Testis (tissue), 3 donors: Measurements from ENCODE around the gene CDKL5. TPM values are rescaled to one million over a fixed set of nuclear protein-coding genes. Genes with fewer than 3 reads are reported as not detected.

Experiments
- DNase-seq: peaks from one replicate; pipeline ENCODE4 v3.0.0-alpha.2; 2019
- H3K27ac ChIP-seq, 2 donors: fragments of 200-600 bp; sonication (generic); one replicate each; pipeline ENCODE4 v1.5.1; 2019
- H3K27me3 ChIP-seq: fragments of 200-600 bp; sonication (generic); one replicate; pipeline ENCODE4 v1.5.1; 2019
- H3K36me3 ChIP-seq: fragments of 200-600 bp; sonication (generic); one replicate; pipeline ENCODE4 v1.5.1; 2017; ENCODE audit warnings: low read depth; ENCODE audit errors: missing control alignments
- H3K4me1 ChIP-seq: fragments of 200-600 bp; sonication (generic); one replicate; pipeline ENCODE4 v1.5.1; 2019
- H3K4me3 ChIP-seq, 2 donors: fragments of 200-600 bp; sonication (generic); one replicate each; pipeline ENCODE4 v1.5.1; 2017 to 2019
- H3K9me3 ChIP-seq: fragments of 200-600 bp; sonication (generic); one replicate; pipeline ENCODE4 v1.5.1; 2017
- CTCF ChIP-seq, 3 experiments: fragments of 450-650 bp in 2 of 3; fragments of 200-600 bp in 1 of 3; sonication (generic) in 1 of 3; IDR thresholded peaks; one replicate each; pipeline ENCODE4 v1.5.1; 2016 to 2019; ENCODE audit warnings: antibody characterized with exemption in 3 of 3, mild to moderate bottlenecking in 2 of 3, moderate library complexity in 1 of 3
- POLR2A ChIP-seq: fragments of 450-650 bp; IDR thresholded peaks from one replicate; pipeline ENCODE4 v1.6.1; 2017; ENCODE audit warnings: antibody characterized with exemption, mild to moderate bottlenecking, moderate library complexity
- WGBS, 2 donors: methylation state at CpG; one replicate each; pipeline ENCODE4 v1.1.5; 2018; 5-methylcytosine and 5-hydroxymethylcytosine counted together
- intact Hi-C: fragments of 100-400 bp; cut with DNase I; formaldehyde crosslinking; loops from one replicate; pipeline ENCODE4 v1.15.1; 2023; ENCODE audit warnings: low total_unique reads
- polyA plus RNA-seq: library from polyadenylated mRNA; stranded (reverse); fragments of 350-450 nt; fragmentation: Illumina TruSeq; extraction: RNeasy Lipid Tissue Mini Kit (QIAGEN cat#74804); gene quantifications from one replicate; pipeline ENCODE4 v1.2.3, GENCODE V29; 2014; ENCODE audit warnings: low read depth, low replicate concordance; ENCODE audit not compliant: insufficient read depth
- total RNA-seq, 2 donors: library from RNA; depleted of rRNA; stranded (reverse); fragments of >200 nt; gene quantifications; one replicate each; pipeline ENCODE4 v1.2.3, GENCODE V29; 2016

The CDKL5 gene
- total and polyA plus RNA-seq, 3 donors from 2014 or later: 20.1 to 24.7 (median 21.1) TPM

- Histone ChIP-seq H3K9me3 (no peaks in the 10 kb centered on the region), H3K27me3 (no peaks in the 10 kb centered on the region), H3K27ac (no peak overlapping the region), H3K36me3 (no peaks in the 10 kb centered on the region), H3K4me3 (no peak overlapping the region), H3K4me1 (no peaks in the 10 kb centered on the region)
- DNase-seq: no peak
- WGBS, 2 donors: 79% methylated on average over 4 of the region's 4 CpGs; no CpG with 5 or more reads in 1 of the 2 donors
- TF ChIP-seq CTCF (IDR thresholded peaks at IDR 0.05) (no peak), POLR2A (no peak)
- intact Hi-C loops: no loop called here
Observed at GRCh38 chrX:18465051-18465450, 39.6 kb downstream of the CDKL5 start.

DNA sequence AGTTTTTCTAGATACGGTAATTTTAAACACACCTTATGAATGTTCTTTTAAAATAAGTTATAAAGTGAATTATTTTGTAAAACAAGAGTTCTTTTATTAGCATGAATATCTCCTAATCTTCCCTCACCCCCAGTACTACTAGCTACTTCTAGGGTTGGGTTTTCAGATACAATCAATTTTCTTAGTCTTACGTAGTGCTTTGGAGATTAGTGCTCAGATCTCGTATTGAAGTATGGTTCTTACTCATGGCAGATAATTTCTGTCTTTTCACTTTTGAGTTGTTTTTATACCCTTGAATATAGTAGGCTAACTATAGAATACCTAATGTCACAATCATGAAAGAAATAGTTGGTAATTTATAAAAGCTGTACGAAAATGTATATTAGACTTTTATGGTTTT is 43.2 kb downstream of the CDKL5 start:
- Histone ChIP-seq H3K4me1 (no peaks in the 10 kb centered on the region), H3K36me3 (no peaks in the 10 kb centered on the region), H3K27ac (no peak overlapping the region), H3K27me3 (no peaks in the 10 kb centered on the region), H3K9me3 (no peaks in the 10 kb centered on the region), H3K4me3 (no peak overlapping the region)
- WGBS, 2 donors: 88 to 96% methylated on average over 4 of the region's 4 CpGs
- no peak for TF ChIP-seq POLR2A
- TF ChIP-seq CTCF (IDR thresholded peaks at IDR 0.05): no peak
- intact Hi-C loops: no loop called here
- DNase-seq: no peak

DNA sequence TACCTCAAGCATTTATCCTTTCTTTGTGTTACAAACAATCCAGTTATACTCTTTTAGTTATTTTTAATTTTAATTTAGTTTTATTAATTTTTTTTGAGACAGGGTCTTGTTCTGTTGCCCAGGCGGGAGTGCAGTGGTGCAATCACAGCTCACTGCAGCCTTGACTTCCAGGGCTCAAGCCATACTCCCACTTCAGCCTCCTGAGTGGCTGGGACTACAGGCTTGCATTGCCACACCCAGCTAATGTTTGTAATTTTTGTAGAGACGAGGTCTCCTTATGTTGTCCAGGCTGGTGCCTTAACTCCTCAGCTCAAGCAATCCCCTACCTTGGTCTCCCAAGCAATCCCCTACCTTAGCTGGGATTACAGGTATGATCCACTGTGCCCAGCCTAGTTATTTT is 45.9 kb downstream of the CDKL5 start:
- Histone ChIP-seq H3K27me3 (no peaks in the 10 kb centered on the region), H3K4me3 (no peak overlapping the region), H3K9me3 (no peaks in the 10 kb centered on the region), H3K36me3 (no peaks in the 10 kb centered on the region), H3K27ac (no peak overlapping the region), H3K4me1 (no peaks in the 10 kb centered on the region)
- TF ChIP-seq POLR2A: no peak
- TF ChIP-seq CTCF (IDR thresholded peaks at IDR 0.05): no peak
- no peak for DNase-seq
- WGBS, 2 donors: 80 to 95% methylated on average over 2 of the region's 2 CpGs
- intact Hi-C loops: no loop called here

DNA sequence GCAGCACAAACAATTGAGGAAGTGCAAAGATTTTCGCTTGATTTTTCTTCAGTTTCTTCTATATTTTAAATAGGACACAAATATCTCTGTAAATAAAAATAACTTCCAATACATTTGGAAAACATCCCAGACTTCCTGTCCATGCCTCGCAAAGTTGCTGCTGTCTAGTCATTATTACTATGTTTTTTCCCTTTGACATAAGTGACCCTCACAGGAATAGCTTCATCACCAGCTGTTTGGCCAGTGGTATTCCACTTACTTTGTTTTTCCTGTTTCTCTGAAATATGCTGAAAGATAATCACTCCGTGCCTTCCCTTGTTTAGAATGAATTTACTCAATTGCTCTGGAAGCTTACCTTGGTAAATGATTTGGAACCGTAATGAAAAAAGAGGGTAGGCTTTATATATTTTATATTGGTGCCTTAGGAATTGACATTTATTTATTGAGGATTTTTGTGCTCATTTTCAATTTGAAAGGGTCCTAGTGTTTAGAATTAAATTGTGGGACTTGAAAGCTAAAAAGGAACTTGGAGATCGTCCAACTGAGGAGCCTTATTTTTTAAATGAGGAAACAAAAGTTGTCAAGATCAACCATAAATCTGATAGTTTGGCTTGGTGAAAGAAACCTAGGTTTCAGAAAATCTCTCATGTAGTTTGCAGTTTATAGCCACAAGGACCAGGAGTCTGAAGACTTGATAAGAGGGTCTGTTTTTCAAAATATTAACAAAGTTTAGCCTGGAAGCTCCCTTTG is 65.6 kb downstream of the CDKL5 start:
- Histone ChIP-seq H3K36me3 (no peaks in the 10 kb centered on the region), H3K4me1 (no peaks in the 10 kb centered on the region), H3K27me3 (no peaks in the 10 kb centered on the region), H3K9me3 (no peaks in the 10 kb centered on the region), H3K4me3 (no peak overlapping the region), H3K27ac (no peak overlapping the region)
- intact Hi-C loops: no loop called here
- DNase-seq: no peak
- 32 to 35% methylated on average over 5 of the region's 5 CpGs for WGBS, 2 donors
- TF ChIP-seq CTCF (IDR thresholded peaks at IDR 0.05) (no peak), POLR2A (no peak)
